IPS DF 19.7 (cell line): ENCODE measurements around the gene PIP5K1C.
"Not testable (repeated sequence)": the region's sequence is repeated elsewhere in the genome, so short reads cannot be mapped to it uniquely, and the experiment has no call there.

ENCODE experiments used
- DNase-seq: peaks from one replicate; pipeline ENCODE4 v3.0.0-alpha.2; 2013; ENCODE audit warnings: low read depth, low spot score

The PIP5K1C gene

DNA sequence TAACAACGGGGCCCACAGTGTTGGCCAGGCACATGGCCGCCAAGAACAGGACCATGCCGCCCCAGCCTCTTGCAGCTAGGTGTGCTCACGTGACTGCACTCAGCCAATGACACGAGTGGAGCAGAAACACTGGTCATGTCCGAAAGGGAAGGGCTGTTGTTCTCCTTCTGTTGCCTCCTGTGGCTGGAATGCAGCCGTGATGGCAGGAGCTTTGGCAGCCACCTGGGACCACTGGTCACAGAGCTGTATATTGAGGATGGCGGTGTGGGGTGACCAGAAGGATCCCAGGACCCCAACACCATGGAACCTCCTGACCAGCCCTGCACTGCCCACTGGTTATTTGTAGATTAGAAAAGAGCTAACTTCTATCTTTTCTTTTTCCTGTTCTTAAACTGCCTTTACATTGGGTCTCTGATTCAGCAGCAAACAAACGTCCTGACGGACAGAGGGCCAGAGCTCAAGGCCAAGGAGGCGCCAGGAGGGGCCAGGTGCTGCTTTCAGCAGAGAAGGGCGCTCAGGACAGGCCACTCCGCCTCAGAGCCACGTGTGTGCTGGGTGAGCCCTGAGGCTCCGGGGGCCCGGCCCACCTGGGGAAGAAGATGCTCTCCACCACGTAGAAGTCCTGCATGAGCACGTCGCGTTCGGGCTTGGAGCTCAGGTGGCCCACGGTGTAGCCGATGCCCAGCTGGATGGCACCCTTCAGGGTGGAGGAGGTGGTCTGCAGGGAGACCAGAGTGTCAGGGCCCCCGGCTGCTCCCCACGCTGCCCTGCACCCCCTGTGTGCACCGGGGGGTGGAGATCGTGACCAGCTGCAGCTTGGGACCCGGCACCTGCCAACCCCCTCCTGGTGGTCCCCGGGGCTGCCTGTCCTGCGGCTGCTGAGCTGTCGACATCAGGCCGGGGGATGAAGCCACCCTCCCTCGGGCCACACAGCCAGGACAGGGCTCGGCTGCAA is 38.7 kb downstream of the PIP5K1C start:
- no peak for DNase-seq

DNA sequence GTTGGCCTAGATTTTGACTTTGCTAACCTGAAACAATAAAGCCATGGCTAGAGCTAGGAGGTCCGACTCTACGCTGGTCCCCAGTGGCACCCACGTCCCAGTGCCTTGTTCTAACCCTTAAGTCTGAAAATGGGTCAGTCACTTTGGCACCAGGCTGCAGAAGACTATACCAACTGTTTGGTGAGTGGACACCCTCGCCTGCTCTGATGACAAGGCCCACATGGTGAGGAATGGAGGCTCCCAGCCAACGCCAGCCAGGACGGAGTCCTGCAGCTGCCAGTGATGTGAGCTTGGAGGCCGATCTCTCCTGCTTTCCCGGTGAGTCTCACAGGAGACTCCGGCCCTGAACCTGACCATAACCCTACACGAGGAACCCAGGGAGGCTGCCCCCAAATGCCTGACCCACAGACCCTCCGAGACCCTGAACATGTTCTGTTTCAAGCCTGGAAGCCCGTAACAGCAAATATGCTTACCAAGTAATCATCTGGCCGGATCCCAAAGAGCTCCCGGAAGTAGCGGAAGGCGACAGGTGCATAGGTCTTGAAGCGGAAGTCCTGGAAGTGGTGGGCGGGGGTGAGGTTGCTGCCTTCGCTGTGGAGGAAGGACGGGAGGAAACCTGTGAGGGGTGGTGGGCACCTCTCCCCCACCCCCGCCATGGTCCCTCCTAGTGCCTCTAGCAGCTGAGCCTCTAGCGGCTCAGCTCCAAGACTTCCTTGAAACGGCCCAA is 39.6 kb downstream of the PIP5K1C start:
- DNase-seq, result no peak

DNA sequence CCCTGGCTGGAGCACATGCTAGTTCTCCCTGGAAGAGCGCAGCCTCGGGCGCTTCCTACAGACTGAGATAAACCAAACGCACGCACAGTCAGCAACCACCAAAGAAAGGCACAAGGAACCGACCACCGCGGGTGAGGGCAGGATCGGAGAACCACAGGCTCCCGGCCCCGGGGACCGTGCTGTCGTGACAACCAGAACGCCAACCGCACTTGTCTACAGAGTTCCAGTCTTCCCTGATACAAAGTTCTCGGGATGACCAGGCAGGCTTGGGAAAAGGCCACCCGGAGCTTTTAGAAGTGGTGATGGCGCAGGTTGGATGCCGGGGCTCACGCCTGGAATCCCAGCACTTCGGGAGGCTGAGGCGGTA is 40.5 kb downstream of the PIP5K1C start:
- DNase-seq, result no peak

DNA sequence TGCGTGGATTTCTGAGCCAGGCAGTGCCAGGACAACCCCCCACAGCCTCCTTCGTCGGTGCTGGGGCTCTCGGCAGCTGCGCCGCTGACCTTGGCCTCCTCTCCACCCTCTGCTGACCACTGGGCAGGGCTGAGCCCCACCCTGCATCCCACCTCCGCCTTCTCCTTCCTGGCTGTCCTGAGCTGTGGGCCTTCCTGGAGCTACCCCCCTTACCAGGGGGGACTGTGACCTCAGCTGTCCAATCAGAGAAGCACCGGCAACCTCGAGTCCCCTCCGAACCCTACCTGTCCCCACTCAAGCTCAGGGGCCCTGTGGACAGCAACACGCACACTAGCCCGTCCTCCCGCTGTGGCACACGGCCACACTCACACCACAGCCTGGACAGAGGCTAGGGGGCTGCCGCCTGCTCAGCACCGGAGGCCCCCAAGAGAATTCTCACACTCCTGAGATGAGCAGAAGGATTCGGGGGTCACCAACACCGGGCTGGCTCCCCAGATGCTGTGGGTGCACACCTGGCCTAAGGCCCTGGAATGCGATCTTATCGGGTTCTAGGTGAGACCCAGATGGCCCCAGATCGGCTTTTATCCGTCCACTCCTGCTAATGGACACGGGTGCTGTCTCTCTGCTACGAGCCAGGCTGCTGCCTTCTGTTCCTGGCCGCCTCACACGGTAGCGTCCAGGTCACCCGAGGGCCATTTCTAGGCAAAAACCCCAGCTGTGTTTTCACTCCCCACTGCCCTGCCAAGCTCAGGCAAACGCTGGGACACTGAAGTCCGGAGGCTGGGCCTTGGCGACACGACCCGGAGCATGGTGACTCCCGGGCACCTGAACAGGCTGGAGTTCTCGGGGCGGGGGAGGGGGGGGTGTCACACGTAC is 41.2 kb downstream of the PIP5K1C start:
- no peak for DNase-seq

DNA sequence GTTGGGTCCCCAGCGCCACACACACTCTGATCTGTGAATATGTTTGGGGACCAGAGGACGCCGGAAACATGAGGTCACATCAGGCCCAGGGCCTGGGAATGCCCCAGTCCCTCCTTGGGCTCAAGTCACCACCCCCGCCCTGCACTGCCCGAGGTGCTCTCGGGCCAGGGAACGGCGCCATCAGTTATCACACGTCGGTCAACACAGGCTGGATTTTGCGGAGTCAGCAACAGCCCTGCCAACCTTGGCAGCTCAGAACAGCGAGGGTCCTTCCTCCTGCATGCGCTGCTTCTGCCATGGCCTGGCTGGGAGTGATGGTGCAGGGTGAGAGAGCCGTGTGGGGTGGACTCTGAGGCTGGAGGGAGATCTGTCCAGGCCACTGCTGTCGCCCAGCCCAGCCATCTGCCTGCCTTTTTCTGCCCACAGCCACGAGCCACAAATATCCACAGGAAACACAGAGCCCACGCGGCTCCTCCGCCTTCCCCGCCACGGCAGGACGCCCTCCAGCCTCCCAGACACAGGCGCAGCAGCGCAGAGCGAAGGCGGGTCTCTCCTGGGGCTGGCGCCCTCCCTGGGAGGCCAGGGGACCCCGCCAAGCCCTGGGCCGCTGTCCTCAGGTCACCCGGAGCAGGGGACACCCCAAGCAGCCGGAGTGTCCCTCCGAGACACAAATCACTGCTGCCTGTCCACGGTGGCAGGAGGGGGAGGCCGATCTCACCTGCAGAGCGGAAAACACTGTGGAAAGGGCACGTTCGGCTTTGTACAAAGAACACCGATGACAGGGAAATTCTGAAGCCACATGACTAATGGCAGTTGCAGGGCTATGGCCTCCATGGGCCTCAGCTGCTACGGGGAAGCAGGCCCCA is 42.0 kb downstream of the PIP5K1C start:
- DNase-seq, result no peak

DNA sequence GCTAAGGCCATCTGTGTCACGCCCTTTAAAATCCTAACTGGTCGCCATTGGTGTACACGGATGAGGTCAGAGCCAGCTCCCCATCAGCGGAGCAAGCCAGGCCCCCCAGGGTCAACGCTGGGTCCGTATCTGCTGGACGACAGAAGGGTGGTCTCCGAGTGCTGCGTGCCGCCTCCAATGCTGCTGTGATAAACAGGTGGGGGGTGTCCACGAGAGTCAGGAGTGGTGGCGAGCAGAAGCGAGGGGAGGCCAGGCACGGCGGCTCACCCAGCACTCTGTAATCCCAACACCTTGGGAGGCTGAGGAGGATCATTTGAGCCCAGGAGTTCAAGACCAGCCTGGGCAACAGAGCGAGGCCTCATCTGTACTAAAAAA is 42.9 kb downstream of the PIP5K1C start:
- DNase-seq, result no peak

DNA sequence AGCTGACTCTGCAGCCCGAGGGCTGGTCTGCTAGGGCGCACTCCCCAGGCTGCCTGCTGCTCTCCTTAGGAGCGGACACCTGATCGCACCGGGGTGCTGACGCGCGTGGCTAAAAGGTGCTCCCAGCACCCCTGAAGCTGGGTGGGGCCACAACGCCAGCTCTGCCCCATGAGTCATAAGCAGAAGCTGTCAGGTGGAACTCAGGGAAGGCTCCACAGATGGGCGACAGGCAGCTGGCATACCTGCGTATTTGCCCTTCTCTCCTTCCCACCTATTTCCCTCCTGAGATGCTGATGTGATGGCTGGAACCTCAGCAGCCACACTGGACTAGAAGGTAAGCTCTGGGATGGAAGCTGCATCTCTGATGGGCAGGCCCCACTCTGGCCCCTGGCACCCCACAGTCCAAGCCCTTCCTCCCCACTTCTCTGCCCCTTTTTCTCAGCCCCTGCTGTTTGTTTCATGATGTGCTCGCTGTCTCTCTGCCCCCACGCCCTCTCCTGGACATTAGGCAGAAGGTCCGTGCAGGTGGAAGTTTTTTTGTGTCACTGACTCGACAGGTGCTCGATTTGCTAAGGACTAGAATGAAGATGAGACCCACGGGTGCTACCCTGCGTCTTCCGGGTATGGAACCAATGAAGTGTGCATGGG is 43.4 kb downstream of the PIP5K1C start:
- no peak for DNase-seq

DNA sequence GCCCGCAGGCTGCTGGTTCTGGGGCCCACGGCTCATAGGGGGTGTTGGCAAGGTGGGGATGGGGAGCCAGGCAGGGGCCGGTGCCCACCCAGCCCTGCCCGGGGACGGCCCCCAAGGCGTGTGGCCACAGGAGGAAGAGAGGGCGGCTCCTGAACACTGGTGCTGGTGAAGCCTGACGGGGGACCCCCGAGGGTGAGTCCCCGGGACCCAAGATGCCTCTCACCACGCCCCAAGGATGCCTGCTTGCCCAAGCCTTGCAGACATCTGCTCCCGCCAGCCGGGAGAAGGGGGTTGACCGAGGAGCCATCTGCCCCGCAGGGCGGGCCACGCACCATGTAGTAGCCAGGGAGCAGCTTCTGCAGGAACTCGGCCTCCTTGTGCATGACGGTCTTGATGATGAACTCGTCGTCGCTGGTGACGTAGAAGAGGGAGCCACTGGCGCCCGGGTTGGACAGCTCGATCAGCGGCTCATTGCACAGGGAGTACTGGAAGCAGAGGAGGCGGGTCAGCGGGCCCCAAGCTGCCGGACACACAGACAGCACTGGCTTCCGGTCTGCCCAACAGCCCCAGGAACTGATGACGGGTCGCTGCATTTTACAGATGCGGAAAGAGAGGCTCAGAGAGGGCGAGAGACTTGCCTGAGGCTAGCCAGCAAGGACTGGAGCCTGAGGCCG is 44.1 kb downstream of the PIP5K1C start:
- DNase-seq, result no peak

DNA sequence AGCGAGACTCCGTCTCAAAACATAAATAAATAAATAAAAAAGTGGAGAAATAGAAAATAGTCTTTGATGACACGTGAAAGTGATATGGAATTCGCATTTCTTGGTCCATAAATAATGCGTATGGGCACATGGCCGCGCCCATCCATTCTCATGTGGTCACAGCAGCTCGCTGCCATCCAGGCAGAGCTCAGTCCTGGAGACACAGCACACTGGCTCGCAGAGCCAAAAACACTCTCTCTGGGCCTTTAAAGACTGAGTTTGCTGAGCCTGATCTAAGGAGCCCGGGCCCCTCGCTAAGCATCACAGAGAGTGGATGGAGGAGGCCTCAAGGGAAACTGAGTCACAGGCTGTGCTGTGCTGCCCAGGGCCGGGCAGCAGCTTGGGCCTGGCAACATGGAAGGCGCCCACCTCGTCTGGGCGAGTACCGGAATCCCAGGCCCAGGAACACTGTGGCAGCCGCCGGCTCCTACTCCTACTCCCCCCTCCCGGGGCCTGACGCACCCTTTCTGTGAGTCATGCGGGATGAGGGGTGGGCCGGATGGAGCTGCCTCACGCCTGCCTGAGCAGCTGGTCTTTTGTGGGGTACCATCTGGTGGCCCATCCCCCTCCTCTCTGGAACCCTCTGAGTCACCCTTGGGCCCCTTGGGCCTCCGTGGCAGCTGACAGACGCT is 44.7 kb downstream of the PIP5K1C start:
- no peak for DNase-seq

DNA sequence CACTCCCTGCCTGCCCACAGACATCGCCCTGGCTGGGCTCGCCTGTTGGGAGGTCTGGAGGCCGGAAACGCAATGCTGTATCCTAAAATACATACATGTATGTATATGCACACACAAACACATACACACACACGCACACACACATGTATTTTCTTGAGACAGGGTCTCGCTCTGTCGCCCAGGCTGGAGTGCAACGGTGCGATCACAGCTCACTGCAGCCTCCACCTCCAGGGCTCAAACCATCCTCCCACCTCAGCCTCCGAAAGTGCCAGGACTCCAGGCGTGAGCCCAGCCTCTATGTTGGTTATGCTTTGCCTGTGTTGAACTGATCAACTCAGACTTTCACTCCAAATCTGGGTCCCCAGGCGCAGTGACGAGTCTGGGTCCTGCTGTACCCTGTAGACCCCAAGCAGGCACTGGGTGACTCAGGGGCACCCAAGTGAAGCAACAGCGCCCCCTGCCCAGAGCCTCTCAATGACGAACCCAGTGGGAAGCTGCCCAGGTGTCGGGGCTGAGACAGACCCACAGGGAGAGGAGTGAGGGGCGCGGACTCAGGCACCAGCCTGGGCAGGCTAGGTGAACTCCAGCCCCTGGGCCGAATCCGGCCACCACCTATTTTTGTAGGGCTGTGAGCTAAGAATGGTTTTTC is 46.3 kb downstream of the PIP5K1C start:
- no peak for DNase-seq

DNA sequence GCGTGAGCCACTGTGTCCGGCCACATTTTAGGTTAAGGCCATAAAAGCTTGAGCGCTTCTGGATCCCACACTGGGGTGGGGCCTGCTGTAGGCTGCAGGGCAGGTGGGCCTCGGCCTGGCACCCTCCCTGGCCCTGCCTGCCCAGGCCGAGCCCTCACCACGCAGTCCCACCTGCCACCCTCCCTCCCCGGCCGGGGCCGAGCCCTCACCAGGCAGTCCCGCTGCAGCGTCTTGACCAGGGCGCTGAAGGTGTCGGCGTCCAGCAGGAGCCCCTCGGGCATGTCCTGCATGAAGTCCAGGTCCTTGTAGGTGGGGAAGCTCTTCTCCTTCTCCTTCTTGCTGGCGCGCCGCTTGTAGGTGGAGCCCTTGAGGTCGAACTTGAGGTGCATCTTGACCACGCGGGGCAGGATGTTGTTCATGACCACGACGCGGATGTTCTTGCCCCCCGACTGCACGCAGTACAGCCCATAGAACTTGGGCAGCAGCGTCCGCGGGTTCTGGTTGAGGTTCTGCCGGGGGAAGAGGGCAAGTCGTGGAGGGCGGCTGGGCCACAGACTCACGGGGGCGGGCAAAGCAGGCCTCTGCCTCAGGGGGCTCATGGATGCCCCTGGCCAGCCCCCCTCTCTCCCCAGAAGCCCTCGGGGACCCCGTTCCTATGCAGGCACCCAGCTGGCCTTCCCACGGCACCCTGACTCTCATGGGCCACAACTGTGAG is 47.0 kb downstream of the PIP5K1C start:
- no peak for DNase-seq

DNA sequence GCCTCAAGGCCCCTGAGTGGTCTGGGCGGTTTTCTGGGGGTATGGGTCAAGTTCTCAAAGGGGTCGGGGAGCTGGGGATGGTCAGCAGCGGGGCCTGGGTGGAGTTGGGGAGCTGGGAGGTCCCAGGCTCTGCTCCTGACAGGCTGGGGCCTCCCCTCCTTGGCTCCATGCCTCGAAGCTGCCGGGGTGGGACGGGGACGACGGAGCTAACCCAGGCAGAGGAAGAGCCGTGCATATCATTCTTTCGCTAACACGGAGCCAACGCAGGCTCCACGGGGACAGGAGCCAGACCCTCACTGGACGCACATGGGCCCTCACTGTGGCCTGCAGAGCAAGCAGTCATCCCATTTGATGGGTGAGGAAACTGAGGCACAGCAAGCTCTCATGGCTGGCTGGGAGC is 47.8 kb downstream of the PIP5K1C start:
- no peak for DNase-seq

DNA sequence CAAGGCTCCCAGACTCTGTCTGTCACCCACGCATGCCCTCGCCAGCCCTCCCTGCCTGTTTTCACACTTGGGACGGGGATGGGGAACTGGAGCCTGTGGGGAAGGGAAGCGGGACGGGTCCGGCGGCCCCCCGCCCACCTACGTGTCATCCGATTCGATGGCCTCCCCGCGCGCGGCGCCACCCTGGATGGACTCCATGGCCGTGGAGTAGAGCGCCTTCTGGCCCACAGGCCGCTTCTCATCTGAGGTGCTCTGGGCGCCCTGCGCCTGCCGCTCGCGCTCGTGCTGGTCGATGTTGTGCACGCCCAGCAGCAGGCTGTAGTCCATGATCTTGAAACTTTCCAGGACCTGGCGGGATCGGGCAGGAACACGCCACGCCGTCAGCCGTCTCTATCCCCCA is 48.6 kb downstream of the PIP5K1C start:
- DNase-seq, result no peak

DNA sequence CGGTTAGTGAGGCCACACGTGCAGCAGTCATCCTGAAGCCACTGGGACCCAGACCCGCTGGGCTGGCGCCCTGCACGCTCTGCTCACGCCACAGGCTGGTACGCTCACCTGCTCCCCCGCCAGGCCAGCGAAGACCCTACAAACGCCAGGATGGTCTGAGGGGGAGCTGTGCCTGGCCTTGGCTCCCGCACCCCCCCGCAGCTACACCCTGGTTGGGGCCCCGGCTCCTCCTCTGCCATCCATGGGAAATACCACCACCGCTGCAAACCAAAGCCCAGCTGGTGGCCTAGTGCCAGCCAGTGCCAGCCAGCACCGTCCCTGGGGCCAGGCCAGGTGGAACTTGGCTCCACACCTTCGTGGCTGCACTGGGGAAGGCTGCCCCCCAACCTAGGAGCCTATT is 50.4 kb downstream of the PIP5K1C start:
- no peak for DNase-seq

DNA sequence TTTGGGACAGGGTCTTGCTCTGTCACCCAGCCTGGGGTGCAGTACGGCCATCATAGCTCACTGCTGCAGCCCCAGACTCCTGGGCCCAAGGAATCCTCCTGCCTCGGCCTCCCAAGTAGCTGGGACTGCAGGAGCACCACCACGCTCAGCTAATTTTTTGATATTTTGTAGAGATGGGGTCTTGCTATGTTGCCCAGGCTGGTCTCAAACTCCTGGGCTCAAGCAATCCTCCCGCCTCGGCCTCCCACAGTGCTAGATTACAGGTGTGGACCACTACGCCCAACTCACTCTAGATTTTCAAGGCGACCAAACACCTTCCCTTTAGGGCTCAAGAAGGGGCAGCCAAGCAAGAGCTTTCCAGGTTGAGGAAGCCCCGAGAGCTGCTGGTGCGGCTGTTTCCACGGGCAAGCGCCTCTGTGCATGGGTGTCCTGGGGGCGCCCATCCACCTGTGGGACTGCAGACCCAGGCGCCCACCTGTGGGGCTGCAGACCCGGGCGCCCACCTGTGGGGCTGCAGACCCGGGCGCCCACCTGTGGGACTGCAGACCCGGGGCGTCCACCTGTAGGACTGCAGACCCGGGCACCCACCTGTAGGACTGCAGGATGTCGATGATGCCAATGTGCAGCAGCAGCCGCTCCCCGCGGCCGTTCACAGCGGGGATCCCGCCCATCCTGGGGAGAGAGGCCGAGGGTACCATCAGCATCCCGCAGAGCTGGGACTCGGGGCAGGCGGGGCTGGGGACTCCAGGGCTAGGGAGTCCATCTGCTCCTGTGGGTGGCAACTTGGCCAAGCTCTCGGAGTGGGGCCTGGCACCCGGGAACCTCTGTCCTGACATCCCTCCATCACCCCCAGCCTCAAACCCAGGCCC is 52.0 kb downstream of the PIP5K1C start:
- no peak for DNase-seq

DNA sequence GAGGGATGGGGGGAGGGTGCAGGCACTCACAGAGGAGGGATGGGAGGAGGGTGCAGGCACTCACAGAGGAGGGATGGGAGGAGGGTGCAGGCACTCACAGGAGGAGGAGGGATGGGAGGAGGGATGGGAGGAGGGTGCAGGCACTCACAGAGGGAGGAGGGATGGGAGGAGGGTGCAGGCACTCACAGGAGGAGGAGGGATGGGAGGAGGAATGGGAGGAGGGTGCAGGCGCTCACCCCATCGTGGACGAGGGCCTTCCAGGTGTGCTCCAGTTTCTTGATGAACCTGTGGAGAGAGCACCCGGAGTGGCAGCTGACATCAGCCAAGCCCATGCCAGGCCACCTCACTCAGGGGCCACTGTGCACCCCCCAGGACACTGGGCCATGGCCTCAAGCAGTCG is 53.2 kb downstream of the PIP5K1C start:
- not testable (repeated sequence) for DNase-seq

DNA sequence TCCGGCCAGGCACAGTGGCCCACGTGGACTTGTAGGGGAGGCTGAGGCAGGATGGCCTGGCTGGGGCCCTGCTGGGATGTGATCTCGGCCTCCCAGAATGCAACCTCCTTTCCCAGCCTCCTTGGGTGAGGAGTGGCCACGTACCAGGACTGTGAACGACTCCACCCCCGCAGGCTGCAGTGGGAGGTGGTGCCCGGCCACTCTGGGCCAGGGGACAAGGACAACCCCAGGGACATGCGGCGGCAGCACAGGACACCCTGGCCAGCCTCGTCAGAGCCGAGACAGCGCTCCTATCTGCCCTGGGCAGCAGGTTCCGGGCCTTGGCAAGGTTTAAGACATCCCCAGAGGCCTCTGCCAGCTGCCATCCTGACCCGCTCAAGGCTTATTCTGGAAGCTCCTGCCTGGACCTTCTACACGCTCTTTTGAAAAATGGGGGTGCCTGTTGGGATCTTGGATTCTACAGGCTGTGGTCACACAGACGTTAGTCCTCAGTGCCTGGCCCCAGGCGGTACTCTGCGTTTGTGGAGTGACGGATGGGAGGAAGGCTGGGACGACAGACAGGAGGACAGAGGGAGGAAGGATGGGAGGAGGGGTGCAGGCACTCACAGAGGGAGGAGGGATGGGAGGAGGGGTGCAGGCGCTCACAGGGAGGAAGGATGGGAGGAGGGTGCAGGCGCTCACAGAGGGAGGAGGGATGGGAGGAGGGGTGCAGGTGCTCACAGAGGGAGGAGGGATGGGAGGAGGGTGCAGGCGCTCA is 53.8 kb downstream of the PIP5K1C start:
- no peak for DNase-seq
